ENCODE measurements around the gene PPP2CA. TPM values are rescaled to one million over a fixed set of nuclear protein-coding genes. Genes with fewer than 3 reads are reported as not detected.

The PPP2CA gene
- total and polyA plus RNA-seq, 2 experiments from 2014 or later = 184 to 223 TPM

GRCh38 chr5:134247428-134248224 lies 21.8 kb upstream of the PPP2CA start:
- Histone ChIP-seq H2AFZ (no peak overlapping the region), H3K9ac (peak overlapping the region; percentile 43), H3K36me3 (ENCODE audit: low read depth) (no peaks in the 10 kb centered on the region), H3K4me3 (peak overlapping the region; percentile 11; the same call in 1 of the 2 replicates), H3K27me3 (replicated peaks; ENCODE audit: insufficient read depth) (no peaks in the 10 kb centered on the region), H3F3A (ENCODE audit: insufficient read depth) (peaks cover 26% of the 10 kb centered on the region), H4K20me1 (ENCODE audit: insufficient read depth) (no peaks in the 10 kb centered on the region), H3K79me2 (ENCODE audit: insufficient read depth) (no peaks in the 10 kb centered on the region), H3K9me3 (ENCODE audit: low read depth) (no peaks in the 10 kb centered on the region), H3K4me1 (ENCODE audit: insufficient read depth) (peaks cover 41% of the 10 kb centered on the region), H3K27ac (peak overlapping the region; percentile 70), H3K9me2 (ENCODE audit: insufficient read depth) (no peaks in the 10 kb centered on the region), H3K4me2 (ENCODE audit: unreplicated experiment) (peak overlapping the region; percentile 65)
- DNase-seq = peak; percentile 93
- TF ChIP-seq EZH2phosphoT487 (IDR thresholded peaks at IDR 0.05; ENCODE audit: insufficient read depth, low read depth) (no peak), EZH2 (IDR thresholded peaks at IDR 0.05; ENCODE audit: insufficient read depth, poor library complexity, severe bottlenecking) (no peak)
- in situ Hi-C loops (cut with MboI) = no loop called here
- 55 to 56% methylated on average over 6 of the region's 6 CpGs for WGBS, 2 experiments (ENCODE audit: low coverage in 1 of 2, low lambda C conversion rate in 2 of 2, missing lambda C conversion rate in 2 of 2)

GRCh38 chr5:134246771-134247427 lies 21.0 kb upstream of the PPP2CA start:
- no peaks in the 10 kb centered on the region for H3K27me3 ChIP-seq (replicated peaks; ENCODE audit: insufficient read depth)
- in situ Hi-C loops (cut with MboI) = no loop called here
- no peak overlapping the region for H2AFZ ChIP-seq
- TF ChIP-seq EZH2 (IDR thresholded peaks at IDR 0.05; ENCODE audit: insufficient read depth, poor library complexity, severe bottlenecking) (no peak), EZH2phosphoT487 (IDR thresholded peaks at IDR 0.05; ENCODE audit: insufficient read depth, low read depth) (no peak)
- 84 to 87% methylated on average over 5 of the region's 5 CpGs for WGBS, 2 experiments (ENCODE audit: low coverage in 1 of 2, low lambda C conversion rate in 2 of 2, missing lambda C conversion rate in 2 of 2)
- H3K4me1 ChIP-seq (ENCODE audit: insufficient read depth) = peaks cover 42% of the 10 kb centered on the region
- DNase-seq = peak; percentile 25
- H3K27ac ChIP-seq = peak overlapping the region; percentile 70
- peak overlapping the region; percentile 65 for H3K4me2 ChIP-seq (ENCODE audit: unreplicated experiment)
- H3F3A ChIP-seq (ENCODE audit: insufficient read depth) = peaks cover 26% of the 10 kb centered on the region
- H3K36me3 ChIP-seq (ENCODE audit: low read depth) = no peaks in the 10 kb centered on the region
- H3K79me2 ChIP-seq (ENCODE audit: insufficient read depth) = no peaks in the 10 kb centered on the region
- peak overlapping the region; percentile 11; the same call in 1 of the 2 replicates for H3K4me3 ChIP-seq
- no peaks in the 10 kb centered on the region for H4K20me1 ChIP-seq (ENCODE audit: insufficient read depth)
- no peaks in the 10 kb centered on the region for H3K9me2 ChIP-seq (ENCODE audit: insufficient read depth)
- no peaks in the 10 kb centered on the region for H3K9me3 ChIP-seq (ENCODE audit: low read depth)
- H3K9ac ChIP-seq = peak overlapping the region; percentile 43

GRCh38 chr5:134245692-134246091 lies 19.8 kb upstream of the PPP2CA start:
- H3K9ac ChIP-seq = no peak overlapping the region
- no peak overlapping the region for H2AFZ ChIP-seq
- H3K27me3 ChIP-seq (replicated peaks; ENCODE audit: insufficient read depth) = no peaks in the 10 kb centered on the region
- in situ Hi-C loops (cut with MboI) = no loop called here
- TF ChIP-seq EZH2phosphoT487 (IDR thresholded peaks at IDR 0.05; ENCODE audit: insufficient read depth, low read depth) = no peak
- no peak for TF ChIP-seq EZH2 (IDR thresholded peaks at IDR 0.05; ENCODE audit: insufficient read depth, poor library complexity, severe bottlenecking)
- no peaks in the 10 kb centered on the region for H3K79me2 ChIP-seq (ENCODE audit: insufficient read depth)
- peak overlapping the region; percentile 56; the same call in 1 of the 2 replicates for H3K27ac ChIP-seq
- WGBS, 2 experiments (ENCODE audit: low coverage in 1 of 2, low lambda C conversion rate in 2 of 2, missing lambda C conversion rate in 2 of 2) = 88 to 89% methylated on average over 2 of the region's 2 CpGs
- no peak overlapping the region for H3K4me2 ChIP-seq (ENCODE audit: unreplicated experiment)
- H3F3A ChIP-seq (ENCODE audit: insufficient read depth) = peaks cover 26% of the 10 kb centered on the region
- no peaks in the 10 kb centered on the region for H3K9me2 ChIP-seq (ENCODE audit: insufficient read depth)
- H4K20me1 ChIP-seq (ENCODE audit: insufficient read depth) = no peaks in the 10 kb centered on the region
- H3K9me3 ChIP-seq (ENCODE audit: low read depth) = no peaks in the 10 kb centered on the region
- H3K36me3 ChIP-seq (ENCODE audit: low read depth) = no peaks in the 10 kb centered on the region
- no peak for DNase-seq
- no peak overlapping the region for H3K4me3 ChIP-seq
- H3K4me1 ChIP-seq (ENCODE audit: insufficient read depth) = peaks cover 45% of the 10 kb centered on the region

GRCh38 chr5:134245101-134245604 lies 19.3 kb upstream of the PPP2CA start:
- TF ChIP-seq EZH2phosphoT487 (IDR thresholded peaks at IDR 0.05; ENCODE audit: insufficient read depth, low read depth) = no peak
- TF ChIP-seq EZH2 (IDR thresholded peaks at IDR 0.05; ENCODE audit: insufficient read depth, poor library complexity, severe bottlenecking) = no peak
- Histone ChIP-seq H3F3A (ENCODE audit: insufficient read depth) (peaks cover 26% of the 10 kb centered on the region), H3K9me3 (ENCODE audit: low read depth) (no peaks in the 10 kb centered on the region), H3K9ac (peak overlapping the region; percentile 45), H3K4me3 (peak overlapping the region; percentile 52), H3K36me3 (ENCODE audit: low read depth) (no peaks in the 10 kb centered on the region), H3K27ac (peak overlapping the region; percentile 56), H3K4me2 (ENCODE audit: unreplicated experiment) (peak overlapping the region; percentile 73), H3K79me2 (ENCODE audit: insufficient read depth) (no peaks in the 10 kb centered on the region), H3K9me2 (ENCODE audit: insufficient read depth) (no peaks in the 10 kb centered on the region), H4K20me1 (ENCODE audit: insufficient read depth) (no peaks in the 10 kb centered on the region), H3K27me3 (replicated peaks; ENCODE audit: insufficient read depth) (no peaks in the 10 kb centered on the region), H2AFZ (peak overlapping the region; percentile 78), H3K4me1 (ENCODE audit: insufficient read depth) (peaks cover 45% of the 10 kb centered on the region)
- peak; percentile 75 for DNase-seq
- in situ Hi-C loops (cut with MboI) = no loop called here
- 5 to 11% methylated on average over 8 of the region's 8 CpGs for WGBS, 2 experiments (ENCODE audit: low coverage in 1 of 2, low lambda C conversion rate in 2 of 2, missing lambda C conversion rate in 2 of 2)

Data from GM23248 (cell line).